Lung (tissue), 12 donors: ENCODE data around the gene MAGEA2. TPM values are rescaled to one million over a fixed set of nuclear protein-coding genes. Genes with fewer than 3 reads are reported as not detected.
"Not testable (repeated sequence)": the region's sequence is repeated elsewhere in the genome, so short reads cannot be mapped to it uniquely, and the experiment has no call there.

Experiments used
- ATAC-seq: fragments of 200-7000 bp; cut with Tn5 transposase; one replicate; pipeline ENCODE4 v1.9.1; 2020; ENCODE audit warnings: moderate number of reproducible peaks; ENCODE audit not compliant: insufficient read depth, low FRiP score
- DNase-seq, 3 donors: peaks; one replicate each; pipeline ENCODE4 v3.0.0-alpha.2; 2013 to 2017
- H3K27ac ChIP-seq, 2 donors: one replicate each; pipeline ENCODE4 v1.5.1; 2013; ENCODE audit warnings: mild to moderate bottlenecking in 2 of 2, moderate library complexity in 2 of 2, control low read depth in 1 of 2, inconsistent platforms in 1 of 2, low read depth in 1 of 2, low read length in 1 of 2
- H3K27me3 ChIP-seq, 3 donors: one replicate each; pipeline ENCODE4 v1.5.1; 2013; ENCODE audit warnings: low read length in 2 of 3; ENCODE audit not compliant: control insufficient read depth in 3 of 3, insufficient read depth in 3 of 3
- H3K36me3 ChIP-seq, 4 donors: one replicate each; pipeline ENCODE4 v1.5.1; 2013; ENCODE audit warnings: low read length in 4 of 4, mild to moderate bottlenecking in 1 of 4, moderate library complexity in 1 of 4; ENCODE audit not compliant: control insufficient read depth in 4 of 4, insufficient read depth in 4 of 4
- H3K4me1 ChIP-seq, 5 donors: one replicate each; pipeline ENCODE4 v1.5.1; 2013; ENCODE audit warnings: low read length in 5 of 5, mild to moderate bottlenecking in 2 of 5, moderate library complexity in 1 of 5; ENCODE audit not compliant: control insufficient read depth in 5 of 5, insufficient read depth in 5 of 5
- H3K4me3 ChIP-seq: one replicate; pipeline ENCODE4 v1.5.1; 2013; ENCODE audit warnings: mild to moderate bottlenecking, control low read depth, moderate library complexity
- H3K9ac ChIP-seq, 2 donors: one replicate each; pipeline ENCODE4 v1.5.1; 2013; ENCODE audit warnings: low read length in 2 of 2, control low read depth in 1 of 2; ENCODE audit not compliant: insufficient read depth in 1 of 2
- H3K9me3 ChIP-seq, 4 donors: one replicate each; pipeline ENCODE4 v1.5.1; 2013; ENCODE audit warnings: low read length in 3 of 4, mild to moderate bottlenecking in 1 of 4, moderate library complexity in 1 of 4; ENCODE audit not compliant: control insufficient read depth in 4 of 4, insufficient read depth in 3 of 4
- CTCF ChIP-seq: IDR thresholded peaks from 2 replicates; pipeline ENCODE4 v1.5.1; 2012; ENCODE audit warnings: mild to moderate bottlenecking; ENCODE audit errors: control extremely low read depth, extremely low read depth
- WGBS, 2 donors: extraction: QIAGEN DNeasy Blood & Tissue Kit; methylation state at CpG; one replicate each; pipeline ENCODE4 v1.1.7; 2013; 5-methylcytosine and 5-hydroxymethylcytosine counted together
- polyA plus RNA-seq, 2 donors: library from polyadenylated mRNA; stranded (reverse); fragments of 200-250 nt; gene quantifications; one replicate each; pipeline ENCODE4 v1.2.1, GENCODE V29; 2013
- total RNA-seq, 2 donors: library from RNA; depleted of rRNA in 1 of 2; stranded (reverse); fragments of >200 nt in 1 of 2; gene quantifications; one replicate each; pipeline ENCODE4 v1.2.1, GENCODE V29; 2014 to 2021
- donor health status: control.
- donor health status: control.
- donor health status: Bipolar disorder and iron deficiency.
- donor health status: healthy.
- donor health status: DM: yes; HTN: yes; CAD: no.

Gene MAGEA2
- total and polyA plus RNA-seq, 4 donors: not detected

GRCh38 chrX:152759544-152759943 is 5.9 kb upstream of the MAGEA2 start:
- H3K9me3 ChIP-seq, H3K36me3 ChIP-seq, H3K27me3 ChIP-seq, DNase-seq, ATAC-seq, H3K4me3 ChIP-seq, H3K9ac ChIP-seq, H3K27ac ChIP-seq, H3K4me1 ChIP-seq: not testable (repeated sequence)
- 60 to 67% methylated on average over 1 to 6 of the region's 7 CpGs for WGBS, 2 donors

DNA sequence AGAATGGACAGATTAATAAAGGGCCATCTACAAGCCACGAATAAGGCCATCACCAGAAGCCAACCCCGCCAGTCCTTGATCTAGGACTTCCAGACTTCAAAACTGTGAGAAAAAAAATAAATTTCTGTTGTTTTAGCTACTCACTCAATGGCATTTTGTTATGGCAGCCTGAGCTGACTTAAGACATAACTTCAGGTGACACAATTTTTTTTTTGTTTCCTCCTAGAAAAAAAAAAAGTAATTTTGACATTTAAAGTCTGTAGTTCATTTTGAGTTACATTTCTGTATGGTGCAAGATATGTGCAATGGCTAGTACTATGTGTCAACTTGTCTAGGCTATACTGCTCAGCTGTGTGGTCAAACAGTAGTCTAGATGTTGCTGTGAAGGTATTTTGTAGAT is 5.3 kb upstream of the MAGEA2 start, which contains the start of gene CSAG3:
TSS of gene CSAG3 (plus strand) at position 301 of the 400 bp plus-strand sequence.
- WGBS, 2 donors: no CpG with 5 or more reads among the region's 2 CpGs
- ATAC-seq, H3K9ac ChIP-seq, DNase-seq, H3K4me1 ChIP-seq, H3K9me3 ChIP-seq, H3K27ac ChIP-seq, H3K27me3 ChIP-seq, H3K36me3 ChIP-seq, H3K4me3 ChIP-seq: not testable (repeated sequence)

GRCh38 chrX:152754871-152755270 is 1.2 kb upstream of the MAGEA2 start:
- not testable (repeated sequence) for H3K4me1 ChIP-seq, H3K27me3 ChIP-seq, H3K27ac ChIP-seq, ATAC-seq, H3K9me3 ChIP-seq, H3K4me3 ChIP-seq, H3K9ac ChIP-seq, H3K36me3 ChIP-seq, DNase-seq
- WGBS, 2 donors: no CpG with 5 or more reads among the region's 5 CpGs

DNA sequence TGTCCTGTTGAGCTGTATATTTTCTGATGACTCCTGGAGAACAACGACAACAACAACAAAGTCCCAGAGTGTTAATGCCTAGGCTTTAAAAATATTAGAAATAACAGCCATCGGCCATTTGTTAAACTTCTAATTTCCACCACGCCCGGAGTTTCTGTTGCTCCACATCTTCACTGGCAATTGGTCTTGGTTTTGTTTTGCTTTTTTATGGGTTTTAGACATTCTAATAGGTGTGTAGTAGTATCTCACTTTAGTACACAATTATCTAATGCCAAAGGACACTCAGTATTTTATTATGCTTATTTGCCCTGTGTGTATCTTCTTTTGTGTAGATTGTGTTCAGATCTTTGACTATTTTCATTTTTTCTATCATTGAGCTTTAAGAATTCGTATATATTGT is 15.1 kb downstream of the MAGEA2 start:
- H3K27me3 ChIP-seq: no peaks in the 10 kb centered on the region
- no peaks in the 10 kb centered on the region for H3K36me3 ChIP-seq
- no peak overlapping the region for H3K9ac ChIP-seq
- no peak for ATAC-seq
- no peak for DNase-seq
- H3K9me3 ChIP-seq: peaks cover 0 to 2% (median 0%) of the 10 kb centered on the region in 4 donors
- H3K4me1 ChIP-seq: no peaks in the 10 kb centered on the region
- no peak overlapping the region for H3K27ac ChIP-seq
- 83 to 98% methylated on average over 5 of the region's 5 CpGs for WGBS, 2 donors
- no peak for TF ChIP-seq CTCF
- no peak overlapping the region for H3K4me3 ChIP-seq

DNA sequence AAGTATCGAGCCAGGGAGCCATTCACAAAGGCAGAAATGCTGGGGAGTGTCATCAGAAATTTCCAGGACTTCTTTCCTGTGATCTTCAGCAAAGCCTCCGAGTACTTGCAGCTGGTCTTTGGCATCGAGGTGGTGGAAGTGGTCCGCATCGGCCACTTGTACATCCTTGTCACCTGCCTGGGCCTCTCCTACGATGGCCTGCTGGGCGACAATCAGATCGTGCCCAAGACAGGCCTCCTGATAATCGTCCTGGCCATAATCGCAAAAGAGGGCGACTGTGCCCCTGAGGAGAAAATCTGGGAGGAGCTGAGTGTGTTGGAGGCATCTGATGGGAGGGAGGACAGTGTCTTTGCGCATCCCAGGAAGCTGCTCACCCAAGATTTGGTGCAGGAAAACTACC is 17.1 kb downstream of the MAGEA2 start:
- WGBS, 2 donors: 80 to 91% methylated on average over 12 of the region's 12 CpGs
- H3K4me1 ChIP-seq, H3K27ac ChIP-seq, H3K9me3 ChIP-seq, H3K4me3 ChIP-seq, H3K36me3 ChIP-seq, ATAC-seq, H3K9ac ChIP-seq, DNase-seq, H3K27me3 ChIP-seq: not testable (repeated sequence)
